ENCODE data around the gene RESF1. TPM values are rescaled to one million over a fixed set of nuclear protein-coding genes. Genes with fewer than 3 reads are reported as not detected.

Gene RESF1
- total RNA-seq, 2 donors from 2014 or later, result 20.8 to 34.2 TPM

DNA sequence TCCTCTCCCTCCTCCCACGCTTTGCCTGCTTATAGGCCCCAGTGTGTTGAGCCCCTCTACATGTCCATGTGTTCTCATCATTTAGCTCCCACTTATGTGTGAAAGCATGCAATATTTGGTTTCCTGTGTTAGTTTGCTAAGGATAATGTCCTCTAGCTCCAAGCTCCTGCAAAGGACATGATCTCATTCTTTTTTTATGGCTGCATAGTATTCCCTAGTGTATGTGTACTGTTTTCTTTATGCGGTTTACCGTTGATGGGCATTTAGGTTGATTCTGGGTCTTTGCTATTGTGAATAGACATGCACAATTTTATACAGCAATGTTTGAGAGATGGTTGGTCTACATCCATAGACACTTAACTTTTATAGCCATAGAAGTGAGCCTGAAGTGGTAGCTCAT lies 5.1 kb downstream of the RESF1 start:
- peaks cover 8% of the 10 kb centered on the region for H3K4me1 ChIP-seq
- H3K27me3 ChIP-seq, result no peaks in the 10 kb centered on the region
- no peak overlapping the region for H3K27ac ChIP-seq
- H3K4me3 ChIP-seq, result no peak overlapping the region
- no peaks in the 10 kb centered on the region for H3K36me3 ChIP-seq
- intact Hi-C loops (cut with DNase I), result loop anchor here (10.0 kb wide), 1 partner anchor 239 kb away; the partner anchor contains the start of gene AMN1
- TF ChIP-seq, protein P1, sequence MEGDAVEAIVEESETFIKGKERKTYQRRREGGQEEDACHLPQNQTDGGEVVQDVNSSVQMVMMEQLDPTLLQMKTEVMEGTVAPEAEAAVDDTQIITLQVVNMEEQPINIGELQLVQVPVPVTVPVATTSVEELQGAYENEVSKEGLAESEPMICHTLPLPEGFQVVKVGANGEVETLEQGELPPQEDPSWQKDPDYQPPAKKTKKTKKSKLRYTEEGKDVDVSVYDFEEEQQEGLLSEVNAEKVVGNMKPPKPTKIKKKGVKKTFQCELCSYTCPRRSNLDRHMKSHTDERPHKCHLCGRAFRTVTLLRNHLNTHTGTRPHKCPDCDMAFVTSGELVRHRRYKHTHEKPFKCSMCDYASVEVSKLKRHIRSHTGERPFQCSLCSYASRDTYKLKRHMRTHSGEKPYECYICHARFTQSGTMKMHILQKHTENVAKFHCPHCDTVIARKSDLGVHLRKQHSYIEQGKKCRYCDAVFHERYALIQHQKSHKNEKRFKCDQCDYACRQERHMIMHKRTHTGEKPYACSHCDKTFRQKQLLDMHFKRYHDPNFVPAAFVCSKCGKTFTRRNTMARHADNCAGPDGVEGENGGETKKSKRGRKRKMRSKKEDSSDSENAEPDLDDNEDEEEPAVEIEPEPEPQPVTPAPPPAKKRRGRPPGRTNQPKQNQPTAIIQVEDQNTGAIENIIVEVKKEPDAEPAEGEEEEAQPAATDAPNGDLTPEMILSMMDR (IDR thresholded peaks at IDR 0.05), result no peak
- no peak for DNase-seq
- no peaks in the 10 kb centered on the region for H3K9me3 ChIP-seq
- no peak overlapping the region for H3K9ac ChIP-seq (ENCODE audit: low read depth in 2 of 2, low read length in 2 of 2)

DNA sequence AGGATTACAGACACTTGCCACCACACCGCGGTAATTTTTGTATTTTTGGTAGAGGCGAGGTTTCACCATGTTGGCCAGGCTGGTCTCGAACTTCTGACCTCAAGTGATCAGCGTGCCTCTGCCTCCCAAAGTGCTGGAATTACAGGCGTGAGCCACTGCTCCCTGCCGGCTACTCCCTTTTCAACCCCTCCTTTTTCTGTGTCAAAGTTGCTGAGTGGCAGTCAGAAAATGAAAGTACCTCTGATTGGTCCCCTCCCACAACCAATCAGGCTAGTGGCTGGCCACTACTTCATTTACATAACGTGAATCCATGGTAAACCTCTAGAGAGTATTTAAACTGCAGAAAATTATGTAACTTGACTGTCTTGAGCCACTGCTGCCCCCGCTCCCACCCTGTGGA lies 5.9 kb downstream of the RESF1 start:
- H3K9me3 ChIP-seq, result no peaks in the 10 kb centered on the region
- no peak for DNase-seq
- TF ChIP-seq, protein P1 (IDR thresholded peaks at IDR 0.05), result no peak
- no peak overlapping the region for H3K4me3 ChIP-seq
- H3K27me3 ChIP-seq, result no peaks in the 10 kb centered on the region
- no peak overlapping the region for H3K9ac ChIP-seq (ENCODE audit: low read depth in 2 of 2, low read length in 2 of 2)
- intact Hi-C loops (cut with DNase I), result loop anchor here (10.0 kb wide), 1 partner anchor 240 kb away; the partner anchor contains the start of gene AMN1
- no peak overlapping the region for H3K27ac ChIP-seq
- H3K36me3 ChIP-seq, result no peaks in the 10 kb centered on the region
- peaks cover 8% of the 10 kb centered on the region for H3K4me1 ChIP-seq

GRCh38 chr12:31966558-31967205 lies 7.5 kb downstream of the RESF1 start:
- H3K36me3 ChIP-seq, result peaks cover 4% of the 10 kb centered on the region
- H3K4me1 ChIP-seq, result no peaks in the 10 kb centered on the region
- H3K9me3 ChIP-seq, result no peaks in the 10 kb centered on the region
- no peak overlapping the region for H3K4me3 ChIP-seq
- no peak overlapping the region for H3K27ac ChIP-seq
- H3K27me3 ChIP-seq, result no peaks in the 10 kb centered on the region
- intact Hi-C loops (cut with DNase I), result loop anchor here (10.0 kb wide), 1 partner anchor 242 kb away; the partner anchor contains the start of gene AMN1
- no peak overlapping the region for H3K9ac ChIP-seq (ENCODE audit: low read depth in 2 of 2, low read length in 2 of 2)
- TF ChIP-seq, protein P1 (IDR thresholded peaks at IDR 0.05), result no peak
- no peak for DNase-seq

DNA sequence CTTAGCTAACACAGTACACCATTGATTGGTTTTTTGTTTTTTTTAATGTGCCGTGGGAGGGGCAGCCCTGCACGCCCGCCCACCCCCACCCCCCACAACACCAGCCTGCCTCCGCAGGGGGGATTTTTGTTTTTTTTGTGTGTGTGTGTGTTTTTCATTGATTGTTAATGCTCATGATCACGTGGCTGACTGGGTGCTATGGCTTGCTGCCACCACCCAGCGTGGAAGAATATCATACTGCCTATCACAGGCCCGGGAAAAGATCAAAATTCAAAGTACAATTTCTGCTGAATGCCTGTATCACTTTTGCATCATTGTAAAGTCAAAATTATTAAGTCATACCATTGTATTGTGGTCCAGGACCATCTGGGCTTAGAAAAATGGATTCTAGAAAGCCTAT lies 8.3 kb downstream of the RESF1 start:
- intact Hi-C loops (cut with DNase I), result loop anchor here (10.0 kb wide), 1 partner anchor 243 kb away; the partner anchor contains the start of gene AMN1
- Histone ChIP-seq H3K27ac (no peak overlapping the region), H3K9me3 (no peaks in the 10 kb centered on the region), H3K4me1 (no peaks in the 10 kb centered on the region), H3K27me3 (no peaks in the 10 kb centered on the region), H3K9ac (ENCODE audit: low read depth in 2 of 2, low read length in 2 of 2) (no peak overlapping the region), H3K4me3 (no peak overlapping the region), H3K36me3 (peaks cover 4% of the 10 kb centered on the region)
- TF ChIP-seq, protein P1 (IDR thresholded peaks at IDR 0.05), result no peak
- no peak for DNase-seq

DNA sequence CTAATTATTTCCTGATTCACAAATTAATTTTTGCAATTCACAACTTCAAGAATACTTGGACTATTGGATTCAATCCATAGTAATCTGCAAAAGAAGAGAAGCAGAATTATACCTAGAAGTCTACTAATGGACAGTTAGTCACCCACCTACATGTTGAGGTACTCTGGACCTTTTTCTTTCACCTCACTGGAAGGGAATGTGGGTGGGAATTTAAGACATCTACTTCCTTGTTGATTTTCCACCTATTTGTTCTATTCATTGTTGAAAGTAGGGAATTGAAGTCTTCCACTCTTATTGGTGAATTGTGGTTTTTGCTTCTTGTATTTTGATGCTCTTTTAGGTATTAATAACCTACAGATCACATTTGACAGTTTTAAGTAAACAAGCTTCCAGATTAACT lies 11.0 kb downstream of the RESF1 start:
- intact Hi-C loops (cut with DNase I), result no loop called here
- Histone ChIP-seq H3K27ac (no peak overlapping the region), H3K9ac (ENCODE audit: low read depth in 2 of 2, low read length in 2 of 2) (no peak overlapping the region), H3K9me3 (no peaks in the 10 kb centered on the region), H3K4me3 (no peak overlapping the region), H3K36me3 (peaks cover 11% of the 10 kb centered on the region), H3K4me1 (no peaks in the 10 kb centered on the region), H3K27me3 (no peaks in the 10 kb centered on the region)
- TF ChIP-seq, protein P1 (IDR thresholded peaks at IDR 0.05), result no peak
- no peak for DNase-seq
